ENCODE results near the gene ATP7A. TPM values are rescaled to one million over a fixed set of nuclear protein-coding genes. Genes with fewer than 3 reads are reported as not detected.

Gene ATP7A
- total RNA-seq, 1 donor from 2014 or later = 15.0 TPM

GRCh38 chrX:77930581-77930980 is 20.1 kb downstream of the ATP7A start:
- no peaks in the 10 kb centered on the region for H3K4me1 Mint-ChIP-seq (ENCODE audit: low read depth, unreplicated experiment)
- no peak for TF ChIP-seq EZH2 (IDR thresholded peaks at IDR 0.05; ENCODE audit: insufficient read depth, low read length)
- no peak for TF ChIP-seq CTCF (IDR thresholded peaks at IDR 0.05; ENCODE audit: insufficient read depth, low read depth, low read length)
- Histone ChIP-seq H3K4me2 (ENCODE audit: low read length) (no peak overlapping the region), H3K27ac (ENCODE audit: low read depth, low read length) (no peak overlapping the region), H2AFZ (ENCODE audit: low read depth, low read length) (no peak overlapping the region), H3K9ac (ENCODE audit: low read length) (no peak overlapping the region), H3K27me3 (ENCODE audit: insufficient read depth, low read length) (no peaks in the 10 kb centered on the region), H3K36me3 (ENCODE audit: insufficient read depth, low read length) (no peaks in the 10 kb centered on the region), H3K79me2 (ENCODE audit: insufficient read depth, low read length) (no peaks in the 10 kb centered on the region), H3K9me3 (ENCODE audit: insufficient read depth, low read depth, low read length) (no peaks in the 10 kb centered on the region), H4K20me1 (ENCODE audit: insufficient read depth, low read length) (no peaks in the 10 kb centered on the region), H3K4me3 (ENCODE audit: insufficient read depth, low read depth, low read length) (no peak overlapping the region), H3K4me1 (ENCODE audit: insufficient read depth, low read length) (no peaks in the 10 kb centered on the region)
- FAIRE-seq (no peak), DNase-seq (ENCODE audit: low read depth) (no peak)
- no peaks in the 10 kb centered on the region for H3K27me3 Mint-ChIP-seq (ENCODE audit: low read depth, unreplicated experiment)
- H3K27ac Mint-ChIP-seq (ENCODE audit: unreplicated experiment) = no peak overlapping the region
- H3K4me3 Mint-ChIP-seq (ENCODE audit: unreplicated experiment) = no peak overlapping the region
- H3K36me3 Mint-ChIP-seq (ENCODE audit: low read depth, unreplicated experiment) = no peaks in the 10 kb centered on the region
- H3K9me3 Mint-ChIP-seq (ENCODE audit: unreplicated experiment) = peaks cover 3% of the 10 kb centered on the region

- no peak for FAIRE-seq
- no peaks in the 10 kb centered on the region for H3K36me3 ChIP-seq (ENCODE audit: insufficient read depth, low read length)
- peaks cover 3% of the 10 kb centered on the region for H3K9me3 Mint-ChIP-seq (ENCODE audit: unreplicated experiment)
These were observed 25.4 kb downstream of the ATP7A start for GRCh38 chrX:77935886-77936285.

More at GRCh38 chrX:77935886-77936285, 25.4 kb downstream of the ATP7A start:
- H3K36me3 Mint-ChIP-seq (ENCODE audit: low read depth, unreplicated experiment) = no peaks in the 10 kb centered on the region
- peak; percentile 20 for DNase-seq (ENCODE audit: low read depth)
- Histone ChIP-seq H3K27ac (ENCODE audit: low read depth, low read length) (no peak overlapping the region), H3K9me3 (ENCODE audit: insufficient read depth, low read depth, low read length) (no peaks in the 10 kb centered on the region), H3K4me3 (ENCODE audit: insufficient read depth, low read depth, low read length) (no peak overlapping the region), H3K79me2 (ENCODE audit: insufficient read depth, low read length) (no peaks in the 10 kb centered on the region), H4K20me1 (ENCODE audit: insufficient read depth, low read length) (no peaks in the 10 kb centered on the region), H2AFZ (ENCODE audit: low read depth, low read length) (no peak overlapping the region), H3K4me1 (ENCODE audit: insufficient read depth, low read length) (no peaks in the 10 kb centered on the region), H3K4me2 (ENCODE audit: low read length) (no peak overlapping the region), H3K9ac (ENCODE audit: low read length) (no peak overlapping the region), H3K27me3 (ENCODE audit: insufficient read depth, low read length) (no peaks in the 10 kb centered on the region)
- no peaks in the 10 kb centered on the region for H3K27me3 Mint-ChIP-seq (ENCODE audit: low read depth, unreplicated experiment)
- H3K4me3 Mint-ChIP-seq (ENCODE audit: unreplicated experiment) = no peak overlapping the region
- TF ChIP-seq EZH2 (IDR thresholded peaks at IDR 0.05; ENCODE audit: insufficient read depth, low read length) = no peak
- no peak for TF ChIP-seq CTCF (IDR thresholded peaks at IDR 0.05; ENCODE audit: insufficient read depth, low read depth, low read length)
- H3K4me1 Mint-ChIP-seq (ENCODE audit: low read depth, unreplicated experiment) = no peaks in the 10 kb centered on the region
- no peak overlapping the region for H3K27ac Mint-ChIP-seq (ENCODE audit: unreplicated experiment)

Measured in astrocyte (in vitro differentiated cells and primary cell).